SJSA1 (cell line): Measurements from ENCODE around the gene RIPOR2. TPM values are rescaled to one million over a fixed set of nuclear protein-coding genes. Genes with fewer than 3 reads are reported as not detected.
"Not testable (repeated sequence)": the region's sequence is repeated elsewhere in the genome, so short reads cannot be mapped to it uniquely, and the experiment has no call there.

Experiments used
- DNase-seq, 2 experiments: peaks; one replicate each; pipeline ENCODE4 v3.0.0-alpha.2; 2015 to 2020; ENCODE audit warnings: low spot score in 2 of 2, low read depth in 1 of 2
- H3K27ac ChIP-seq: fragments of 250-450 bp; sonication (Bioruptor Pico); 2 replicates; pipeline ENCODE4 v1.5.1; 2020; ENCODE audit warnings: mild to moderate bottlenecking, moderate library complexity
- H3K27me3 ChIP-seq: fragments of 250-450 bp; sonication (Bioruptor Pico); replicated peaks from 2 replicates; pipeline ENCODE4 v1.5.1; 2020; ENCODE audit warnings: mild to moderate bottlenecking, moderate library complexity
- H3K36me3 ChIP-seq: fragments of 250-450 bp; sonication (Bioruptor Pico); 2 replicates; pipeline ENCODE4 v1.5.1; 2020; ENCODE audit warnings: mild to moderate bottlenecking
- H3K4me1 ChIP-seq: fragments of 250-450 bp; sonication (Bioruptor Pico); replicated peaks from 2 replicates; pipeline ENCODE4 v1.6.1; 2021; ENCODE audit warnings: mild to moderate bottlenecking
- H3K4me3 ChIP-seq: fragments of 250-450 bp; sonication (Bioruptor Pico); 2 replicates; pipeline ENCODE4 v1.5.1; 2020; ENCODE audit warnings: mild to moderate bottlenecking
- H3K9me3 ChIP-seq: fragments of 250-450 bp; sonication (Bioruptor Pico); replicated peaks from 2 replicates; pipeline ENCODE4 v1.5.1; 2020; ENCODE audit warnings: mild to moderate bottlenecking
- total RNA-seq: library from RNA; depleted of rRNA; stranded (reverse); fragments of >200 nt; shearing (Covaris generic); gene quantifications from 2 replicates; pipeline ENCODE4 v1.2.3, GENCODE V29; 2014

Gene RIPOR2
- total RNA-seq, 1 experiment from 2014 or later, result 4.5 TPM

- H3K4me3 ChIP-seq, result no peak overlapping the region
- no peaks in the 10 kb centered on the region for H3K36me3 ChIP-seq
- DNase-seq, result no peak
- no peak overlapping the region for H3K27ac ChIP-seq
- H3K4me1 ChIP-seq, result no peaks in the 10 kb centered on the region
- no peaks in the 10 kb centered on the region for H3K27me3 ChIP-seq
- H3K9me3 ChIP-seq, result no peaks in the 10 kb centered on the region
These were observed 30.6 kb upstream of the RIPOR2 start for GRCh38 chr6:24966381-24966780.

GRCh38 chr6:24963887-24964570 lies 28.3 kb upstream of the RIPOR2 start:
- DNase-seq, result no peak
- H3K27me3 ChIP-seq, result no peaks in the 10 kb centered on the region
- no peaks in the 10 kb centered on the region for H3K9me3 ChIP-seq

GRCh38 chr6:24963339-24963738 lies 27.6 kb upstream of the RIPOR2 start:
- Histone ChIP-seq H3K36me3 (no peaks in the 10 kb centered on the region), H3K9me3 (no peaks in the 10 kb centered on the region), H3K27me3 (no peaks in the 10 kb centered on the region), H3K4me1 (no peaks in the 10 kb centered on the region), H3K4me3 (no peak overlapping the region), H3K27ac (no peak overlapping the region)
- DNase-seq, result no peak

More at GRCh38 chr6:24963887-24964570, 28.3 kb upstream of the RIPOR2 start:
- Histone ChIP-seq H3K4me3 (no peak overlapping the region), H3K36me3 (no peaks in the 10 kb centered on the region), H3K4me1 (no peaks in the 10 kb centered on the region), H3K27ac (no peak overlapping the region)

GRCh38 chr6:24961852-24962251 lies 26.1 kb upstream of the RIPOR2 start:
- Histone ChIP-seq H3K27ac (no peak overlapping the region), H3K27me3 (no peaks in the 10 kb centered on the region), H3K4me1 (no peaks in the 10 kb centered on the region), H3K36me3 (no peaks in the 10 kb centered on the region), H3K9me3 (no peaks in the 10 kb centered on the region), H3K4me3 (no peak overlapping the region)
- DNase-seq, result no peak

- no peaks in the 10 kb centered on the region for H3K4me1 ChIP-seq
- H3K27me3 ChIP-seq, result no peaks in the 10 kb centered on the region
- no peaks in the 10 kb centered on the region for H3K9me3 ChIP-seq
- no peaks in the 10 kb centered on the region for H3K36me3 ChIP-seq
- H3K4me3 ChIP-seq, result no peak overlapping the region
- no peak for DNase-seq
- H3K27ac ChIP-seq, result no peak overlapping the region
These were observed 25.3 kb upstream of the RIPOR2 start for GRCh38 chr6:24960991-24961475.

- DNase-seq, result no peak
- Histone ChIP-seq H3K36me3 (no peaks in the 10 kb centered on the region), H3K4me3 (no peak overlapping the region), H3K9me3 (no peaks in the 10 kb centered on the region), H3K27ac (no peak overlapping the region), H3K27me3 (no peaks in the 10 kb centered on the region), H3K4me1 (no peaks in the 10 kb centered on the region)
These were observed 23.6 kb upstream of the RIPOR2 start for GRCh38 chr6:24959319-24959718.

GRCh38 chr6:24957199-24957598 lies 21.4 kb upstream of the RIPOR2 start:
- DNase-seq, result no peak
- no peak overlapping the region for H3K4me3 ChIP-seq
- no peaks in the 10 kb centered on the region for H3K4me1 ChIP-seq
- H3K36me3 ChIP-seq, result no peaks in the 10 kb centered on the region
- no peaks in the 10 kb centered on the region for H3K27me3 ChIP-seq
- H3K9me3 ChIP-seq, result no peaks in the 10 kb centered on the region
- no peak overlapping the region for H3K27ac ChIP-seq

GRCh38 chr6:24953726-24954125 lies 18.0 kb upstream of the RIPOR2 start:
- Histone ChIP-seq H3K27ac (no peak overlapping the region), H3K27me3 (no peaks in the 10 kb centered on the region), H3K36me3 (no peaks in the 10 kb centered on the region), H3K9me3 (no peaks in the 10 kb centered on the region), H3K4me1 (no peaks in the 10 kb centered on the region), H3K4me3 (no peak overlapping the region)
- no peak for DNase-seq

GRCh38 chr6:24951811-24952299 lies 16.1 kb upstream of the RIPOR2 start:
- H3K4me3 ChIP-seq, result no peak overlapping the region
- H3K27ac ChIP-seq, result no peak overlapping the region
- H3K9me3 ChIP-seq, result no peaks in the 10 kb centered on the region
- no peaks in the 10 kb centered on the region for H3K27me3 ChIP-seq
- no peaks in the 10 kb centered on the region for H3K36me3 ChIP-seq
- no peak for DNase-seq
- H3K4me1 ChIP-seq, result no peaks in the 10 kb centered on the region

GRCh38 chr6:24950218-24950941 lies 14.6 kb upstream of the RIPOR2 start:
- no peak overlapping the region for H3K4me3 ChIP-seq
- H3K9me3 ChIP-seq, result no peaks in the 10 kb centered on the region
- no peak overlapping the region for H3K27ac ChIP-seq
- no peaks in the 10 kb centered on the region for H3K36me3 ChIP-seq
- no peaks in the 10 kb centered on the region for H3K27me3 ChIP-seq
- no peak for DNase-seq
- no peaks in the 10 kb centered on the region for H3K4me1 ChIP-seq

- Histone ChIP-seq H3K27ac (no peak overlapping the region), H3K4me1 (no peaks in the 10 kb centered on the region), H3K9me3 (no peaks in the 10 kb centered on the region), H3K36me3 (no peaks in the 10 kb centered on the region), H3K27me3 (no peaks in the 10 kb centered on the region), H3K4me3 (no peak overlapping the region)
- no peak for DNase-seq
These were observed 13.3 kb upstream of the RIPOR2 start for GRCh38 chr6:24949020-24949569.

GRCh38 chr6:24948261-24948660 lies 12.5 kb upstream of the RIPOR2 start:
- not testable (repeated sequence) for H3K4me3 ChIP-seq, H3K27ac ChIP-seq, H3K27me3 ChIP-seq, H3K9me3 ChIP-seq, H3K36me3 ChIP-seq, H3K4me1 ChIP-seq, DNase-seq

GRCh38 chr6:24947636-24948035 lies 11.9 kb upstream of the RIPOR2 start:
- Histone ChIP-seq H3K27me3 (no peaks in the 10 kb centered on the region), H3K4me1 (no peaks in the 10 kb centered on the region), H3K27ac (no peak overlapping the region), H3K36me3 (no peaks in the 10 kb centered on the region), H3K9me3 (no peaks in the 10 kb centered on the region), H3K4me3 (no peak overlapping the region)
- no peak for DNase-seq

- Histone ChIP-seq H3K4me3 (no peak overlapping the region), H3K9me3 (no peaks in the 10 kb centered on the region), H3K4me1 (no peaks in the 10 kb centered on the region), H3K36me3 (no peaks in the 10 kb centered on the region), H3K27me3 (no peaks in the 10 kb centered on the region), H3K27ac (no peak overlapping the region)
- no peak for DNase-seq
These were observed 9.3 kb upstream of the RIPOR2 start for GRCh38 chr6:24945054-24945453.
